Measurements from ENCODE around the gene ULK1.
"Not testable (repeated sequence)": the region's sequence is repeated elsewhere in the genome, so short reads cannot be mapped to it uniquely, and the experiment has no call there.

ULK1 gene

GRCh38 chr12:131943389-131943788, 49.0 kb downstream of the ULK1 start:
- DNase-seq (ENCODE audit: low spot score), result no peak

GRCh38 chr12:131943876-131944275, 49.5 kb downstream of the ULK1 start:
- DNase-seq (ENCODE audit: low spot score), result no peak

- DNase-seq (ENCODE audit: low spot score), result no peak
These were observed 50.3 kb downstream of the ULK1 start for GRCh38 chr12:131944601-131945251.

- DNase-seq (ENCODE audit: low spot score), result no peak
These were observed 52.3 kb downstream of the ULK1 start for GRCh38 chr12:131946757-131947156.

- no peak for DNase-seq (ENCODE audit: low spot score)
These were observed 53.1 kb downstream of the ULK1 start for GRCh38 chr12:131947482-131948027.

- no peak for DNase-seq (ENCODE audit: low spot score)
These were observed 53.8 kb downstream of the ULK1 start for GRCh38 chr12:131948166-131948712.

GRCh38 chr12:131948713-131949430, 54.5 kb downstream of the ULK1 start:
- DNase-seq (ENCODE audit: low spot score), result not testable (repeated sequence)

GRCh38 chr12:131949431-131950181, 55.2 kb downstream of the ULK1 start, which contains the start of gene EP400:
TSS of gene EP400 (plus strand) at chr12:131949942. CDS start at chr12:131960620, 10,678 bp downstream.
- DNase-seq (ENCODE audit: low spot score), result peak; percentile 84

GRCh38 chr12:131950182-131950913, 55.9 kb downstream of the ULK1 start:
- DNase-seq (ENCODE audit: low spot score), result no peak

GRCh38 chr12:131953810-131954209, 59.4 kb downstream of the ULK1 start:
- DNase-seq (ENCODE audit: low spot score), result not testable (repeated sequence)

GRCh38 chr12:131954460-131954859, 60.0 kb downstream of the ULK1 start:
- not testable (repeated sequence) for DNase-seq (ENCODE audit: low spot score)

GRCh38 chr12:131959116-131959515, 64.7 kb downstream of the ULK1 start:
- peak; percentile 24 for DNase-seq (ENCODE audit: low spot score)

- peak; percentile 28 for DNase-seq (ENCODE audit: low spot score)
These were observed 65.5 kb downstream of the ULK1 start for GRCh38 chr12:131959641-131960589.

GRCh38 chr12:131960590-131961325, 66.3 kb downstream of the ULK1 start:
- DNase-seq (ENCODE audit: low spot score), result not testable (repeated sequence)

- DNase-seq (ENCODE audit: low spot score), result not testable (repeated sequence)
These were observed 66.9 kb downstream of the ULK1 start for GRCh38 chr12:131961328-131961727.

- no peak for DNase-seq (ENCODE audit: low spot score)
These were observed 67.6 kb downstream of the ULK1 start for GRCh38 chr12:131962069-131962468.

- peak; percentile 53 for DNase-seq (ENCODE audit: low spot score)
These were observed 69.0 kb downstream of the ULK1 start for GRCh38 chr12:131963381-131963780.

GRCh38 chr12:131965073-131965472, 70.7 kb downstream of the ULK1 start:
- DNase-seq (ENCODE audit: low spot score), result no peak

- no peak for DNase-seq (ENCODE audit: low spot score)
These were observed 76.8 kb downstream of the ULK1 start for GRCh38 chr12:131971226-131971625.
